Hepatocyte (in vitro differentiated cells): ENCODE data around the gene CNTN4.

ENCODE experiments used
- CTCF ChIP-seq: fragments of 200-600 bp; sonication (generic); IDR thresholded peaks from 2 replicates; pipeline ENCODE4 v1.5.1; 2016; ENCODE audit warnings: antibody characterized with exemption, mild to moderate bottlenecking; ENCODE audit not compliant: poor library complexity
- EZH2 ChIP-seq: fragments of 200-600 bp; sonication (generic); IDR thresholded peaks from 2 replicates; pipeline ENCODE4 v1.6.1; 2016; ENCODE audit warnings: antibody characterized with exemption, mild to moderate bottlenecking, borderline replicate concordance
- EZH2phosphoT487 ChIP-seq: fragments of 200-600 bp; sonication (generic); IDR thresholded peaks from one replicate; pipeline ENCODE4 v1.6.1; 2018; ENCODE audit warnings: antibody characterized with exemption, mild to moderate bottlenecking, low read depth, moderate library complexity; ENCODE audit not compliant: unreplicated experiment, severe bottlenecking

GRCh38 chr3:2937055-2937454 is 838.4 kb downstream of the CNTN4 start:
- TF ChIP-seq CTCF (no peak), EZH2 (no peak), EZH2phosphoT487 (no peak)
